CD4-positive, alpha-beta T cell treated with Interleukin-15 for 1 hour (primary cell): ENCODE results near the gene ZNF521.
"Not testable (repeated sequence)": the region's sequence is repeated elsewhere in the genome, so short reads cannot be mapped to it uniquely, and the experiment has no call there.

Source experiments
- DNase-seq: peaks from one replicate; pipeline ENCODE4 v3.0.0-alpha.2; 2020

ZNF521 gene

DNA sequence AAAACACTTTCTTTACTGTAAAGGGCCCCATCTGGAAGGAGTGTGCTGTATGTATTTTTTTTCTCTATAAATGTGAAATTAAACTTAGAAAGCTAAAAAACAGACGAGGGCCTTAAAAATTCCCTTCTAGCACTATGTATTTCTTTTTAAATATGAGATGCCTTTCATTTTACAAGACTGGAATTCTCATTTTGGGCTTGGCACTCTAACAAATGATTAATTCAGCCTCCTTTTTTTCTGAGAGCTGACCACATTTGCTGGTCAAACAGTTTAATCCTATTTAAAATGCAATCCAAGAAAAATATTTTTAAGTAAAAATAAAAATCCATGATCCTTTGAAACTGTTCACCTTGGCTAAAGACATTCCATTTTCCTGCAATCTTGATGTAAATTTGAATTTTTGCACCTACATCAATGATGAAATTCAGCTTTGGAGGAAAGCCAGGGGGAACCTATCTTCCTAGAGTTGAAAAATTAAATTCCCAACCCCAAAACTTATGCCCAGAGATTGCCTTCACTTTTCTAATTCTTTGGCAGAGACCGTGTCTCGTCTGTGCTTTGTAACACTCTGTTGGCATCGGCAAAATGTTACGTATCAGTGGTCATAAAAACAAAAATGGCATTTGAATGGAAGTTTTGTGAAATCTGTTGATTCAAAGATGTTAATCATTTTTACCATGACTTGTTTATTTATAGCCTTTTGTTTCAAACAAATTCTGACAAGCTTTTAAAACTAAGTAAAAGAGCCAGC, 284.5 kb downstream of the ZNF521 start:
- no peak for DNase-seq

DNA sequence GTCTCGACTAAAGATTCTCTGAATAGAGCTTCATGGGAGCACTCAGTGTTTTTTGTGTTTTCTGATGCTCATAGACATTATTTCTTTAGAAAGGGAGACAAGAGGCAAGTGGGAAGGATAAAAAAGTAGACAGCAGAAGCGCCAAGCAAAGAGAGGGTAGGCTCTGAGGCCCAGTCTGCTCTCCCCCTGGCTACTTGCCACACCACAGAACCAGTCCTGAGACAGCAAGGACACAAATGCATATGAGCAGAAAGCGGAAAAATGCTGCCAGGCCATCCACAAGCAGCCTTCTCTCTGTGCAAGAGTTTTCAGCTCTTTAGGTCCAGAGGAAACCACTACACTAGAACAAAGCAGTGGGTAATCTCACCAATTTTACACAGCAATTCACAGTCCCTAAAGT, 285.4 kb downstream of the ZNF521 start:
- DNase-seq: no peak

DNA sequence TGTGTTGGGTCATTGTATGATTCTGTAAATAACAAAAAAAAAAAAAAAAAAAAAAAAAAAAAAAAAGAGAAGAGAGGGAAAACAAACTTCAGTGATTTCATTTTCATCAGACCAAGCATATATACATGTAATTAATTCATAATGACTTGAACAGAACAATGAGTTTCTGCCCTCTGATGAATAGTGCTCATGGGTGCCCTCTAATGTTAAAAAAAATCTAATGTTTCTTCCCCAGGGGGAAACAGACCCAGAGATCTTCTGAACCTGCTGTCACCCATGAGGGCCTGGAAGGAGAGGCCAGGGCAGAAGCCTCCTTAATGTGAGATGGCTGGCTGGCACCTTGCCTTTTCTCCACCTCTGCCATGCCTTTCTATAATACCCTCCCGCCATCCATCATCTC, 289.2 kb downstream of the ZNF521 start:
- no peak for DNase-seq

GRCh38 chr18:25061395-25061794, 290.6 kb downstream of the ZNF521 start:
- DNase-seq: no peak

DNA sequence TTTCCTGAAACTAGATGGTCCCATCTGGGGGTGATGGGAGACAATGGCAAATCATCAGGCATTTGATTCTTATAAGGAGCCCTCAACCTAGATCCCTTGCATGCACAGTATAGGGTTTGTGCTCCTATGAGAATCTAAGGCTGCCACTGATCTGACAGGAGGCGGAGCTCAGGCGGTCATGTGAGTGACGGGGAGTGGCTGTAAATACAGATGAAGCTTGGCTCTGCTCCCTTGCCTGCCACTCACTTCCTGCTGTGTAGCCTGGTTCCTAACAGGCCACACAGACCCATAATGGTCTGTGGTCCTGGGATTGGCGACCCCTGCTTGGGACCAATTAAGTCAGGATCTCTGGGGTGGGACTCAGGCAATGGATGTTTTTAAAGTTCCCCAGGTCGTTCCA, 293.4 kb downstream of the ZNF521 start:
- DNase-seq: no peak

DNA sequence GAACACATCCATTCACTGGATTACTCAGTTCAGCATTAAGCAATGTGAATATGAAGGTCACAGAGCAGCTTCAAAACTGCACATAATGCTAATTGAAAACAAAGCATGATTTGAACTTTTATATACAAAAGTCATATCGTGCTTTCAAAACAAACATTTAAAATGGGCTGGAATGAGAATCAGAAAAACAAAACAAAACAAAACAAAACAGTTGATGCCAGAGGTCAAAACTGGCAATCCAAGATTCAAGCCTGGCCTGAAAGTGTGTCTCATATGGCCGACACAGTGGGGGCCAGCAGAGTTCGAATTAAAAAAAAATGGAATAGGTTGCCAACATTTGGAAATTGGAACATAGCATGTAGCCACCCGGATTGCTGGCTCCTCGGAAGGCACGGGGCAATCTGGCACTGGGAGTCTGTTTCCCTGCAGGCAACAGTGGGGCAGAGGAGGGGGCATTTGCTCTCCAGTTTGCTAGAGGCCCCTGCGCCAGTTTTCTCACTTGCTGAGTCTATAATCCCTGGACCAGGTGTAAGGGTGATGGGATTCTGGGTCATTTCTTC, 294.4 kb downstream of the ZNF521 start:
- DNase-seq: no peak

DNA sequence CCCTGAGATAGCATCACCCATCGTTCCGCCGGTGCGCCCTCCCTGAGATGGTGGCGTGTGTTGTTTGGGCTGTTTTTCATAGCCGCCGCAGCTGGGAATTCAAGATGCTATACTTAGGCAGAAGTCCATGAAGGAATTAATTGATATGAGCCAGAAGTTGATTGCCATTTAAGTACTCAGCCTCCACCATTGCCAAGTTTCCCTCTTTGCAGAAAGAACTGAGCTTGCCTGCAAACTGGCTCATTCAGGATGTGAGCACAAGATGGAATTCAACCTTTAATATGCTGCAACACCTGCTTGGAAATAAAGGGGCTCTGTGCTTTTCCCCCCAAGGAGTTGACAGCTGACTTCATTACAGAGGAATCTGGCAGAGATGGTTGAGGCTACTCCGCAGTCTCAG, 295.5 kb downstream of the ZNF521 start:
- no peak for DNase-seq

- no peak for DNase-seq
Observed at GRCh38 chr18:25055076-25055475, 296.9 kb downstream of the ZNF521 start.

DNA sequence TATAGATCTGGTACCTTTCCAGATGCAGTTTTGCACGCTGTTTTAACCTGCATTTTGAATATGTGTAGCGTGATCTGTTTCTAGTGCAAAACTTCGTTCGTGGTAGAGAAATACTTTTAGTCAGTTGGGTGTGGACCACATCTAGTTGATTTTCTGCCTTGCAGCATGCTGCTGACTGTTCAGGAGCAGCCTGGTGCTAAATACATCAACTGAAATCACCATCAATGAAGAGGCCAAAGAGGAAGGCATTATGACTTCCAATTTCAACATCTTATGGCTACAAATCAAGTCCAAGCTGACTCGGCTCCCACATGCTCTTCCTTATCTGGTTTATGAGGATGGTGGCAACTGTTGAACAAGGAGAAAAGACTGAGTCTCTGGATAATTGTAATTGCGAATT, 298.5 kb downstream of the ZNF521 start:
- DNase-seq: no peak

DNA sequence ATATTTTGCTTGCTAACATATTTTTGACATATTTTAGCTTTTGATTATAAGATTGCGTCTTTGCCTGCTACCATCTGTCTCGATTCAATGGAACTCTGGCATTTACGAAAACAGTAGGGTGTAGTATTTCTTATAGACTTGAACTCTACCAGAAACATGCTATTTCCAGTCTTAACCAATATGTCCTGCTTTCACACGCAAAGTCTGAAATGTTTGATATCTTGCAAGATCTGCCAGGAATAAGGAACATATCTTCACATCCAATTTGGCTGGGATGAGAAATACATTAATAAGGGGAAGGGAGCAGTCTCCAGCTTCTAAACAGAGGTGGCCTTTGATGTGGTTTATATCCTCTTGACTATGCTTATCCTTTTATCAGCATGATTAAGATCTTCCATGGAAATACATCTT, 299.4 kb downstream of the ZNF521 start:
- DNase-seq: no peak

DNA sequence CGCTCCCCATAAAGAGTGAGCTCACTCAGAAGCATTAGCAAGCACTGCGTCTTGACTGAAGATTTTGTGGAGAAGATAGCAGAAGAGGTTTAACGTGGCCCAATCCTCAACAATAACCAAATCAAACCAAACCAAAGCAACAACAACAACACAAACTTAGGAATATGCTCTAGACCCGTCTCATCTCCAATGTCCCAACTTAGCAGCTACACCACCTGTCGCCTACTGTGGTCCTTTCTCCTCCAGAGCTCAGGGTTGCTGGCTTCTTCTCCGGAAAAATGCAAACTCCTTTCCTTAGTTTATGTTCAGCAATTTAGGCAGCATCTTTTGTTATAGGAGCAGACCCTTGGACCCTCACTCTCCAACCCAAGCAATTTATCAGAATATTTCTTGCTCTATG, 301.4 kb downstream of the ZNF521 start:
- DNase-seq: no peak

DNA sequence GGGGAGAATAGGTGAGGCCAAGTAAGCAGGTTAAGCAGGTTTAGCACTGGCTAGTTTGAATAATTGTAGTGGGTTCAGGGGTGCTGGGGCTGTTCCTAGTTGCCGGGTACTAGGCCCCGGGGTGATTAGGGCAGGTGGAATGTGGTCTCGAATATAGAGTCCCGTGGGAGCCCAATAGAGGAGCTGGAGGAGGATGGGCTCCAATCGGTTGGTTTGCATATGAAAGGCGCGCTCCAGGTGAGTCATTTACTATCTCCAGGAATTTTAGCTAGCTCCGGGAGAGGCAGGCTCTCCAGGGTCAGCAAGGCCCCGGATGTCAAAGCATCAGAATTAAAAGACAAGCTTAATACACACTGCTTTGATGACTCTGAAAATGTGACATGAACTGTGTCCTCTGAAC, 304.0 kb downstream of the ZNF521 start:
- no peak for DNase-seq

DNA sequence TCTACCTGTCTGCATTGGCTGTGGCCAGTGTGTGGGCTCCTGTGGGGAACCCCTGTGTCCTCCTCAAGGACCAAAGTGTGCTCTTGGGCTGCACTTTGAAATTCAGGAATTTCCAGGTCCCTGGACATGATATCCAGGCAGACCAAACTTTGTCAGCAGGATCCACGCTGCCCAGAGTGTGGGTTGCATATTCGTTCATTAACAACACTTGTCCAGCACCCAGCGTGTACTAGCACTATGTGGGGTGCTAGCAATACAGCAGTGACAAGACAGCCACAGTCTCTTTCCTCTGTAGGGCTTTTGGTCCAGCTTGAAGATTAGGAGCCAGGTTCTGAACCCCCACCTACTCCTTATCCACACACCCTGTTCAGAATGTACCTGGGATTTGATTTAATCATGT, 304.5 kb downstream of the ZNF521 start:
- DNase-seq: no peak

GRCh38 chr18:25044694-25045093, 307.3 kb downstream of the ZNF521 start:
- DNase-seq: no peak

DNA sequence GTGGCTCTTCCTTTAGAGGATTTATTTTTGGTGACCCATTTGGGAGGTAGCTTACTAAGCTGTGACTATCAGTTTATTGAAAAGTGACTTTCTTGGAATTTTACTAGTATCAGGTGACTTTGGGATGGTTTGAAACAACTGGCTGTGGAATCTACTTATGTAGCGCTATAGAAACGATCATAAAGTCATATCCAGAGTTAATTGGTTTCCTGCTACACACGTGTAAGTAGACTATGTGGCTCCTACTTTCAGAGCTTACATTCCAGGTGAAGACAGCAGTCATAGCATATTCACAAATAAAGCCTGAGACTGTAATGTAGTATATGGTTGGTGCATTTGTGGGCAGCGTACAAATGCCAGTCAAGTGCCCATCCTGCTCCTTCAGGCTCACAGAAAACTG, 308.9 kb downstream of the ZNF521 start:
- DNase-seq: no peak

- DNase-seq: no peak
Observed at GRCh38 chr18:25042641-25043051, 309.3 kb downstream of the ZNF521 start.

GRCh38 chr18:25039781-25040180, 312.2 kb downstream of the ZNF521 start:
- no peak for DNase-seq

DNA sequence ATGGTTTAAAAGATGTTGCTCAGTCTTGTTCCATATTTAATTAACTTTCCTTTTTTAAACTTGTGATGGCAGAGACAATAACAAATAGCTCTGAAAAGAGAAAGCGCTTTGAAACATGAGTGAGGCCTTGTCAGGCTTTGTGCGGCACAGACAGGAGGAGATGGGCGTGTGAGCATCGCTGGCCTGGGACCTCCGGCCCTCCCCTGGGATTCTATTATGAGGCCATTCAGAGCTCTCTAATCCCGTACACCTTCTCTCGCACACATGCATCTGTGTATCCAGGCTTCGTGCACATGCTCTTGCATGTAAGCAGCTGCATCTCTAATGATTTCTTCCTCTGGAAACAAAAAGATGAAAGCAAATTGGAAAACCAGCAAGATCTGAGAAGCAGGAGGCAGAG, 313.7 kb downstream of the ZNF521 start:
- no peak for DNase-seq

GRCh38 chr18:25033747-25034471, 318.1 kb downstream of the ZNF521 start:
- DNase-seq: no peak

DNA sequence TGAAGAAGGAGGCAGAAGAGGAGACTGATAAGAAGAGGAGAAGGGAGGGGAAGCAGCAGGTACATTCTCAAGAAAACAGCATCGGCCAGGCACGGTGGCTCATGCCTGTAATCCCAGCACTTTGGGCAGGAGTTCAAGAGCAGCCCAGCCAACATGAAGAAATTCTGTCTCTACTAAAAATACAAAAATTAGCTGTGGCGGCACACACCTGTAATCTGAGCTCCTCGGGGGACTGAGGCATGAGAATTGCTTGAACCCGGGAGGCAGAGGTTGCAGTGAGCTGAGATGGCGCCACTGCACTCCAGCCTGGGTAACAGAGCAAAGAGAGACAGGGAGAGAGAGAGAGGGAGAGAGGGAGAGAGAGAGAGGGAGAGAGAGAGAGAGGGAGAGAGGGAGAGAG, 318.8 kb downstream of the ZNF521 start:
- not testable (repeated sequence) for DNase-seq

- DNase-seq: no peak
Observed at GRCh38 chr18:25029802-25030201, 322.2 kb downstream of the ZNF521 start.

- no peak for DNase-seq
Observed at GRCh38 chr18:25019931-25020330, 332.0 kb downstream of the ZNF521 start.

DNA sequence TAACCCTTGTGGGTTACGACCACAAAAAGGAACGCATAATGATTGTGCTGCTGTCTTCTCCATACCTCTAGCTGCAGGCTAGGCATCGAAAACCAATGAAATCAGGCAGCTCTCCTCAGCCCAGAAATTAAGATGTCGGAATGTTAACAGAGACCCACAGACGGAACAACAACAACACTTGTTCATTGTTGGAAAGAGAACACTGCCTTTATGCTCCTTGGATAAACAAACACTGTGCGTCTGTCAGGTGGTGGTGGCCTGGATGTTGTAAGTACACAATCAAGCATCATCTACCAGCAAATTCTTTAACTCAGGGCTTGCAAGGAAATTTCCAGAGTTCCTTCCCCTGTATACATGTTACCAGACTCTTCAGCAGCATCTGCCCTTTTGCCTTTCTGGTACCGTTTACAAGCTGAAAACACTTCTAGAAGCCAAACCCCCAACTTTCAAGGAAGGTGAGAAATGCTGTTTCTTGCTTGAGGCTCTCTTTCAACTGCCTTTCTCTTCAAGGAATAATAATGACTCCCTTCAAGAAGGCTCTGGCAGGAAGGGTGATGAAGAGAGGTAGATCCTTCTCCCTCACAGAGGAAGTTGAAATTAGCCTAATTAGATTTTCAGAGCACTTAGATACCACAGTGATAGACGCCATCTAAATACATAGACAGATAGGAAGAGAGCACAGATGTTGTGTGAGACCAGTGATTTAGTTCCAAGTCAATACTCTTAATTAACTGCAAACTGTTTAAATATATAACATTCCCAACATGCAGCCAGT, 332.7 kb downstream of the ZNF521 start:
- no peak for DNase-seq

GRCh38 chr18:25016666-25017065, 335.3 kb downstream of the ZNF521 start:
- DNase-seq: no peak
